Fibroblast of skin of scalp (primary cell): ENCODE results near the gene RAB8B.
"Not testable (repeated sequence)": the region's sequence is repeated elsewhere in the genome, so short reads cannot be mapped to it uniquely, and the experiment has no call there.

Experiments used
- DNase-seq: peaks from one replicate; pipeline ENCODE4 v3.0.0-alpha.2; 2013

The RAB8B gene

GRCh38 chr15:63186065-63186464 lies 3.3 kb upstream of the RAB8B start:
- DNase-seq = peak; percentile 85

- no peak for DNase-seq
Observed at GRCh38 chr15:63187589-63188226, 1.7 kb upstream of the RAB8B start.

- no peak for DNase-seq
Observed at GRCh38 chr15:63188247-63188925, 1.0 kb upstream of the RAB8B start.

GRCh38 chr15:63189941-63190768 lies 749 bp downstream of the RAB8B start:
- no peak for DNase-seq

DNA sequence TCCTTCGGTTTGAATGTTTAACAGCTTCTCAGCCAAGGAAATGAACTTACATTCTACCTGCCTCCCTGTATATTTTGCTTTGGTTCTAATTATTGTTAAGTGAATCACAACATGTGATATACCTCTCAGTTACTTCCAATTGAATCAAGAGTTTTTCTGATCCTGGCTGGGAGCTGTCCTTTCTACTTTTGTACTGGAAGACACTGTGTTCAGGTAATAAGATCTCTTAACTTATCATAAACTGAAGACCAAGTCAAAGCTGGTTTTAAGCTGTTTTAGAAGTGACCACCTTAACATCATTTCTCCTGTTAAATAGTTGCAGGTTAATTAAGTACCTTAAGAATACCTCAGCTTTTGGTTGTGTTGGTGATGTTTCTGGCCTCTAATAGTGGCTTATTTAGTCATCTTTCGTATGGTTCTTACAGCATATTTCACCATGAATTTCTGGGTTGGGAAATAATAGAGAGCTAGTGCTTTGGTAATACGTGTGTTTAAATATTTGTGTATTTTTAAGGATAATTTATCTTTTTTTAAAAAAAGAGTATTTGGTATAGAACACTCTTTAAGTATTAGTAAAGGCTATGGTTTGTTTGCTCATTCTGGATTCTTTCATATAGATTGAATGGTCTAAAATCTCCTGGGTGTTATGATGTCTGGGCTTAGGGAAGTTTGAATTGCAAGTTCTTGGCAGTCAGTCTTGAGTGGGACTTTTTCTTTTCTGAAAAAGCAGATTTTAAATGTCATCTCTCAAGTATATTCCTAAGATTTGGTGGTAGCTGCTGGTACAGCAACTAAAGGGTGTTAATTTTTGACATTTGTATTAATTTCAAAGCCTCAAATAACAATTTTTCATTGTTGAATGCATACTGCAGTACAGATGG lies 1.6 kb downstream of the RAB8B start:
- DNase-seq = no peak

DNA sequence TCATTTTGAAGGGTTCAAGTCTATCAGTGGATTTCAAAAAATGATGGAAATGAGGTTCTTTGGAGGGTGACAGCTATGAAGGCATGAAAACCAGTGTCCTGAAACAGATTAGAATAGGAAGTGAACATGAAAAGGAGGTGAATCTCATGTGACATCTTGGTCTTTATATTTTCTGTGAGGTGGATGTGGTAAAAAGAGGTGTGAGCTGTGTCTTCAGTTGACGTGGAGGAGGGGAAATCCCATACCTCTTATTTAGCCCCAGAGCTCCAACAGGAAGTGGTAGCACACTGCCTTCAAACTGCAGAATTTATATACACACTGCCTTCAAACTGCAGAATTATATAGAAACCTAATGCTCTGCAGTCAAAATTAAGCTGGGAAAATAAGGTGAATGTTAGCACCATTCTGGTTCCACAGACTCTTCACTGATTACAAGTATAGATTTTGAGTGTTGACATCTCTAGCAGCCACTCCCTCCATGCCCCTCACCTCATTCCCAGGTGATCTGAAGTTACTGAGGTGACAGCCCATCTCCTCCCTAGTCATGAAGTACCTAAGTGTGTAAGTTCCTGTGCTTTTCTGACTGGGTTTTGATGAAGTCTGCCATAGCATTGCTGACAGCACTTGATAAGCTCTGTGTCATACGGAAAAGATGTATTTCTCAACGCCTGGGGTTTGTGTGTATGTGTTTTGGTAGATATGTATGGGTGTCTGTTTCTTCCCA lies 2.7 kb downstream of the RAB8B start:
- no peak for DNase-seq

- DNase-seq = no peak
Observed at GRCh38 chr15:63192619-63193206, 3.3 kb downstream of the RAB8B start.

DNA sequence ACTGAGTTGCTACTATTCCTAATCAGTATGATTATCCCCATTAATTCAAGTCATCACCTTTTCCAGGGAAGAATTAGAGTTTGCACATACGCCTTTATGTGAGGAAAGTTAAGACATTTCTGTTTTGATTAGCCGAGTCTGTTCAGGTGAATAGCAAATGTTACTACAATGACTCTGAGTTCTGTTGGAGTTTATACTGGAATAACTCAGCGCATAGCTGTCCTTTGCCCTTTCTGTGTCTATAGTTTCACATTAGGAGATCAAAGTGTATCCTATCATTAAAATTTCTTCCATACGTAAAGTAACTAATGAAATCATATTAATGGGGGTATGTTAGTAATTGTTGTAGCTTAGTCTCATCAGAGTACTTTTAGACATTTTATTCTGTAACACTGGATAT lies 4.9 kb downstream of the RAB8B start:
- no peak for DNase-seq

- no peak for DNase-seq
Observed at GRCh38 chr15:63194880-63195568, 5.6 kb downstream of the RAB8B start.

DNA sequence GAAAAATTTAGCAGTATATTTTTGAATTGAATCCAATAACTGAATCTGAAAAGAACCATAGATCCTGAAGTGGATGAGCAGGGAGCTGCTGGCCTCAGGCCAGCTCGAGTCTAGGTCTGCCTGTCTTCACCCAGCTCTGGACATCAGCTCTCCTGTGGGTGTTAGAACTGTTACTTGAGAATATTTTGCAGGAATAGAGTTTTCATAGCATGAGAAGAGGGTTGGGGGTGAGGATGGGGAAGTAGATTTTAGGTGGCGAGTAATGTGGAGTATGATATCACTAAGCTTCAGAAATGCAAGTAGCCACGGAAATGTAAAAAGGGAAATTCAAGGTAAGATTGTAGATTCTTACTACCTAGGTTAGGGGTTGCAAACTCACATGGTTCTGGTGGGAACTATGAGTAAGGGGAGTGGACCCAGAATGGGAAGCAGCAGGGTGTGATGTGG lies 6.2 kb downstream of the RAB8B start:
- no peak for DNase-seq

DNA sequence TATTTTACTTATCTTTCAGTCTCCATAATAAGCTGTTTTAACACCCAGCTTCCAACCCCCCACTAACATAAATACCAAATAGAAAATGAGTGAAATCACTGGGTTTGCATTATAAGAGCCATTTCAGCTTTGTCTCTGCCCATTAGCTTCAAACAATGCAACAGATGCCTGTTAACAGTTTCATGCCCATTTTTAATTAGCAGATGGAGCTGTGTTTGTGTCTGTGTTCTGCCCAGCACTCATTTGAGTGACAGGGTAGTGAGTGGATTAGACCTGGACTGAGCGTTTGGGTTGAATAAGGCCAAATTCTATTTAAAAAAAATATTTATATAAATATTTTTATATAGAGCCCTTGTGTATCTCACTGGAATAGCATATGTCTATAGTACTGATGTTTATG lies 7.4 kb downstream of the RAB8B start:
- DNase-seq = no peak

DNA sequence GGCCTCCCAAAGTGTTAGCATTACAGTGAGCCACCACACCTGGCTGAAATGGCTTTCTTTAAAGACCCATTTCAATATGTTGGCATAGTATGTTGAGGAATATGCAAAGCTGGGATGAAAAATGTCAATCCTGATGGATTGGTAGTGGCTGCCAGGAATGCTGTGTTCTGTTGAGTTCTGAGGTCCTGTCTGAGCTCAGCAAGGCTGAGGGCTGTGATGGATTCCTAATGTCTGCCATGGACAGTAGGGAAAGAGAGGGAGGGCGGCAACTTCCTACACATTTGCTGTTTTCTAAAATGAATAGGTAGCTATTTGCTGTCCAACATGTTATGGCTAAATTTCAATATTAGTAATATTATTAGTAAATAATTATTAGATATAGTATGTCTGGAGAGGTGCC lies 8.2 kb downstream of the RAB8B start:
- no peak for DNase-seq

GRCh38 chr15:63198371-63199250 lies 9.2 kb downstream of the RAB8B start:
- no peak for DNase-seq

GRCh38 chr15:63200464-63201249 lies 11.3 kb downstream of the RAB8B start:
- DNase-seq = no peak

- DNase-seq = no peak
Observed at GRCh38 chr15:63202861-63203260, 13.5 kb downstream of the RAB8B start.

DNA sequence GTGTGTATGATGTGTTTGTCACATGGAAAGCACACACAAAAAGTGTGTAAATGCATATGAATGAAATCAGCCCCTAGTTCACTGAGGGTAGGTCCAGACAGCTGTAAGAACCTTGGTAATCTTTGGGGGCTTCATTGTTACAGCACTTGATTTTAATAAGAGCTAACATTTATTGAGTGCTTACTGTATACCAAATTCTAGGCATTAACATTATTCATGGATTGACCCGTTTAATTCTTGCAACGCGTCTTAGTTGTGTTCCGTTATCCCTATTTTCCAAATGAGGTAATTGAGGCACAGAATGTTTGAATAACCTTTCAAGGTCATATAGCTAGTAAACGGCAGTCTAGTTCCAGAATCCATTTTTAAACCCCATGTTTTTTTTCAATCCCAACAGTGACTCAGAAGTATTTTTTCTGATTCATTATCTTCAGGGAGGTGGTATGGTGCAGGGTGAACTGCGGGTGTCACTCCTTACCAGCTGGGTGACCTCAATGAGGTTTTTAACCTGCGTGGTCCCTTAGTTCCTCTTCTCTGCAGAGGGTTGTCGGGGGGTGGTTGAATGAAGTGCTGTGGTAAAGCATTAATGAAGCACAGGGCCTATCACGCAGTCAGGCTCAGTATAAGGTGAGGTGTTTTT lies 14.2 kb downstream of the RAB8B start:
- DNase-seq = no peak

GRCh38 chr15:63206079-63206478 lies 16.7 kb downstream of the RAB8B start:
- DNase-seq = no peak

GRCh38 chr15:63208824-63209223 lies 19.4 kb downstream of the RAB8B start:
- not testable (repeated sequence) for DNase-seq
